HepG2 (cell line): ENCODE data around the gene EMC9. TPM values are rescaled to one million over a fixed set of nuclear protein-coding genes. Genes with fewer than 3 reads are reported as not detected.

ENCODE experiments used
- CC2D1A ChIP-seq: sonication (generic); formaldehyde crosslinking; IDR thresholded peaks from 2 replicates; pipeline ENCODE4 v1.8.1; 2023; ENCODE audit warnings: mild to moderate bottlenecking, missing genetic modification reagents
- ELF1 ChIP-seq: sonication (generic); formaldehyde crosslinking; IDR thresholded peaks from 2 replicates; pipeline ENCODE4 v1.4.0; 2020; ENCODE audit warnings: missing genetic modification reagents
- ETV5 ChIP-seq: IDR thresholded peaks from 2 replicates; pipeline ENCODE4 v1.6.1; 2018; ENCODE audit warnings: missing biosample characterization, missing genetic modification reagents, inconsistent platforms, borderline replicate concordance
- KLF12 ChIP-seq: sonication (generic); formaldehyde crosslinking; IDR thresholded peaks from 2 replicates; pipeline ENCODE4 v1.4.0; 2020; ENCODE audit warnings: missing genetic modification reagents, borderline replicate concordance
- MBD4 ChIP-seq: IDR thresholded peaks from 2 replicates; pipeline ENCODE4 v1.6.1; 2012; ENCODE audit warnings: low read length, inconsistent platforms, borderline replicate concordance
- MYNN ChIP-seq: sonication (generic); formaldehyde crosslinking; IDR thresholded peaks from 2 replicates; pipeline ENCODE4 v1.4.0; 2020; ENCODE audit warnings: mild to moderate bottlenecking, low read depth, missing genetic modification reagents
- ONECUT2 ChIP-seq: sonication (generic); formaldehyde crosslinking; IDR thresholded peaks from 2 replicates; pipeline ENCODE4 v1.4.0; 2020; ENCODE audit warnings: missing genetic modification reagents
- SP4 ChIP-seq: sonication (generic); formaldehyde crosslinking; IDR thresholded peaks from 2 replicates; pipeline ENCODE4 v1.8.1; 2023; ENCODE audit warnings: mild to moderate bottlenecking, missing genetic modification reagents
- TEAD2 ChIP-seq: sonication (generic); formaldehyde crosslinking; IDR thresholded peaks from 2 replicates; pipeline ENCODE4 v1.9.0; 2021; ENCODE audit warnings: missing genetic modification reagents
- XBP1 ChIP-seq: sonication (generic); formaldehyde crosslinking; IDR thresholded peaks from 2 replicates; pipeline ENCODE4 v1.5.0; 2020; ENCODE audit warnings: missing genetic modification reagents
- ZNF331 ChIP-seq: sonication (generic); formaldehyde crosslinking; IDR thresholded peaks from 2 replicates; pipeline ENCODE4 v1.4.0; 2020; ENCODE audit warnings: missing genetic modification reagents
- ZNF335 ChIP-seq: sonication (generic); formaldehyde crosslinking; IDR thresholded peaks from 2 replicates; pipeline ENCODE4 v1.4.0; 2020; ENCODE audit warnings: missing genetic modification reagents
- ZNF530 ChIP-seq: sonication (generic); formaldehyde crosslinking; IDR thresholded peaks from 2 replicates; pipeline ENCODE4 v1.5.0; 2020; ENCODE audit warnings: low read depth, mild to moderate bottlenecking, missing genetic modification reagents
- ZNF549 ChIP-seq: sonication (generic); formaldehyde crosslinking; IDR thresholded peaks from 2 replicates; pipeline ENCODE4 v1.5.0; 2020; ENCODE audit warnings: missing genetic modification reagents
- ZNF879 ChIP-seq: sonication (generic); formaldehyde crosslinking; IDR thresholded peaks from 2 replicates; pipeline ENCODE4 v1.8.1; 2023; ENCODE audit warnings: missing genetic modification reagents
- polyA plus RNA-seq, 8 experiments: library from polyadenylated mRNA; depleted of rRNA in 3 of 8; stranded (reverse) in 7 of 8; unstranded in 1 of 8; fragments of >200 nt; fragmentation: Illumina TruSeq in 4 of 8; extraction: Trizol in 4 of 8; gene quantifications; 2 replicates each; pipeline versions ENCODE4 v1.2.1 to v1.2.3, GENCODE V29; 2011 to 2016; ENCODE audit warnings: low read depth in 4 of 8, missing spikeins in 1 of 8, mixed read lengths in 1 of 8; ENCODE audit not compliant: insufficient read depth in 1 of 8
- total RNA-seq, 5 experiments: library from RNA; depleted of rRNA; stranded (reverse); fragments of >200 nt; fragmentation: Illumina TruSeq; extraction: Trizol; gene quantifications; 2 replicates each; pipeline ENCODE4 v1.2.3, GENCODE V29; 2016; ENCODE audit warnings: low read depth in 1 of 5
- TF ChIP-seq, protein P1 (sequence below): sonication (generic); formaldehyde crosslinking; IDR thresholded peaks from 2 replicates; pipeline ENCODE4 v1.9.0; 2022; ENCODE audit warnings: missing genetic modification reagents, mild to moderate bottlenecking, borderline replicate concordance
- TF ChIP-seq, protein P2 (sequence below): sonication (generic); formaldehyde crosslinking; conservative IDR thresholded peaks from 2 replicates; pipeline ENCODE4 v1.5.0; 2020; ENCODE audit warnings: missing genetic modification reagents
- TF ChIP-seq, protein P3 (sequence below): sonication (generic); formaldehyde crosslinking; IDR thresholded peaks from 2 replicates; pipeline ENCODE4 v1.5.0; 2020; ENCODE audit warnings: missing genetic modification reagents, mild to moderate bottlenecking, borderline replicate concordance
- TF ChIP-seq, protein P4 (sequence below): sonication (generic); formaldehyde crosslinking; IDR thresholded peaks from 2 replicates; pipeline ENCODE4 v1.5.0; 2020; ENCODE audit warnings: missing genetic modification reagents, mild to moderate bottlenecking, borderline replicate concordance
- TF ChIP-seq, protein P5 (sequence below): sonication (generic); formaldehyde crosslinking; IDR thresholded peaks from 2 replicates; pipeline ENCODE4 v1.8.0; 2022; ENCODE audit warnings: missing genetic modification reagents, low read depth, mild to moderate bottlenecking, borderline replicate concordance
- TF ChIP-seq, protein P6 (sequence below): sonication (generic); formaldehyde crosslinking; IDR thresholded peaks from 2 replicates; pipeline ENCODE4 v1.4.0; 2020; ENCODE audit warnings: missing genetic modification reagents

Gene EMC9
- total and polyA plus RNA-seq, 2 of the 13 experiments (the other 11 are each of a cell fraction or from before 2014, with no cell fraction given): 60.5 to 78.7 TPM

DNA sequence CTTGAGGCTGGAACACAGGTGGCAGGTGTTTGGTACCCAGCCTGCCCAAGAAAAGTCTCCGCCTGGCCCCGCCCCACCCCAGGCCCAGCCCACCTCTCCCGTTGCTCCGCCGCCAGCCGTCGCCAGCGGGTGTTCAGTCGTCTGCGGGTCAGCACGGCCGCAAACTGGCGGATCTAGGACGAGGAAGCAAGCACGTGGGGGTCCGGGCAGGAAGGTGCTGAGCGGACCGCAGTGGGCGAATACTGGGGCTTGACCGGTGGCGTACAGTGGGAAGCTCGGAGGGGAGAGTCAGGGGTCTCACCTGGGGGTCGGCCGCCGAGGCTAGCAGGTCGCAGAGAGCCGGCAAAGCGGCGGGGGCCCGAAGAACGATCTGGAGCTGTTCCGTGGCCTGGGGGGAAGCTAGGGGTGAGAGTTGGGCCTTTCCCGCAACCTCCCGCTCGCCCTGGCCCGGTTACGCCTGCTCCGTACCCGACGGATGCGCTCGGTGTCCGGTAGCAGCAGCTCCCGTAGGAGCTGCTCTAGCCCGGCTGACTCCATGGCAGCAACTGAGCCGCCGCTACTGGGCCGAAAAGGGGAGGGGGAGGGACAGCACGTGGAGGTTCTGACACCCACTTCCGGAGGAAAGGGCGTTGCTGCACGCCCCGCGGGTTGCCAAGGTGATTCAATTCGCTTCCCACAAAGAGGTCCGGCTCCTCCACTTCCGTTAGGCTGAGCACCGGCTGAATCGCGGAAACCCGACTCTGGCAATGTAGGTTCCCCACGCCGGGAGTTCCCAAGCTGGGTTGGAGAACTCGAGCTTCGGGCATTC, 47.1 kb upstream of the EMC9 start, which contains the start of gene IPO4 (continued):
- TF ChIP-seq, protein P1, sequence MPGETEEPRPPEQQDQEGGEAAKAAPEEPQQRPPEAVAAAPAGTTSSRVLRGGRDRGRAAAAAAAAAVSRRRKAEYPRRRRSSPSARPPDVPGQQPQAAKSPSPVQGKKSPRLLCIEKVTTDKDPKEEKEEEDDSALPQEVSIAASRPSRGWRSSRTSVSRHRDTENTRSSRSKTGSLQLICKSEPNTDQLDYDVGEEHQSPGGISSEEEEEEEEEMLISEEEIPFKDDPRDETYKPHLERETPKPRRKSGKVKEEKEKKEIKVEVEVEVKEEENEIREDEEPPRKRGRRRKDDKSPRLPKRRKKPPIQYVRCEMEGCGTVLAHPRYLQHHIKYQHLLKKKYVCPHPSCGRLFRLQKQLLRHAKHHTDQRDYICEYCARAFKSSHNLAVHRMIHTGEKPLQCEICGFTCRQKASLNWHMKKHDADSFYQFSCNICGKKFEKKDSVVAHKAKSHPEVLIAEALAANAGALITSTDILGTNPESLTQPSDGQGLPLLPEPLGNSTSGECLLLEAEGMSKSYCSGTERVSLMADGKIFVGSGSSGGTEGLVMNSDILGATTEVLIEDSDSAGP (CRISPR knock-in tag): no peak
- TF ChIP-seq TEAD2: no peak
- TF ChIP-seq XBP1 (CRISPR knock-in tag): peak; percentile 89
- peak; percentile 29; the same call in 1 of the 2 replicates for TF ChIP-seq ZNF549 (CRISPR knock-in tag)
- TF ChIP-seq ZNF530 (CRISPR knock-in tag): no peak
- TF ChIP-seq, protein P2, sequence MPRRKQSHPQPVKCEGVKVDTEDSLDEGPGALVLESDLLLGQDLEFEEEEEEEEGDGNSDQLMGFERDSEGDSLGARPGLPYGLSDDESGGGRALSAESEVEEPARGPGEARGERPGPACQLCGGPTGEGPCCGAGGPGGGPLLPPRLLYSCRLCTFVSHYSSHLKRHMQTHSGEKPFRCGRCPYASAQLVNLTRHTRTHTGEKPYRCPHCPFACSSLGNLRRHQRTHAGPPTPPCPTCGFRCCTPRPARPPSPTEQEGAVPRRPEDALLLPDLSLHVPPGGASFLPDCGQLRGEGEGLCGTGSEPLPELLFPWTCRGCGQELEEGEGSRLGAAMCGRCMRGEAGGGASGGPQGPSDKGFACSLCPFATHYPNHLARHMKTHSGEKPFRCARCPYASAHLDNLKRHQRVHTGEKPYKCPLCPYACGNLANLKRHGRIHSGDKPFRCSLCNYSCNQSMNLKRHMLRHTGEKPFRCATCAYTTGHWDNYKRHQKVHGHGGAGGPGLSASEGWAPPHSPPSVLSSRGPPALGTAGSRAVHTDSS (CRISPR knock-in tag): peak; percentile 98; the same call in 1 of the 2 replicates
- TF ChIP-seq MYNN (CRISPR knock-in tag): peak; percentile 95
- TF ChIP-seq ELF1: peak; percentile 97
- TF ChIP-seq, protein P3, sequence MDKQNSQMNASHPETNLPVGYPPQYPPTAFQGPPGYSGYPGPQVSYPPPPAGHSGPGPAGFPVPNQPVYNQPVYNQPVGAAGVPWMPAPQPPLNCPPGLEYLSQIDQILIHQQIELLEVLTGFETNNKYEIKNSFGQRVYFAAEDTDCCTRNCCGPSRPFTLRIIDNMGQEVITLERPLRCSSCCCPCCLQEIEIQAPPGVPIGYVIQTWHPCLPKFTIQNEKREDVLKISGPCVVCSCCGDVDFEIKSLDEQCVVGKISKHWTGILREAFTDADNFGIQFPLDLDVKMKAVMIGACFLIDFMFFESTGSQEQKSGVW (CRISPR knock-in tag): no peak
- TF ChIP-seq ZNF879 (CRISPR knock-in tag): peak; percentile 65
- TF ChIP-seq, protein P4, sequence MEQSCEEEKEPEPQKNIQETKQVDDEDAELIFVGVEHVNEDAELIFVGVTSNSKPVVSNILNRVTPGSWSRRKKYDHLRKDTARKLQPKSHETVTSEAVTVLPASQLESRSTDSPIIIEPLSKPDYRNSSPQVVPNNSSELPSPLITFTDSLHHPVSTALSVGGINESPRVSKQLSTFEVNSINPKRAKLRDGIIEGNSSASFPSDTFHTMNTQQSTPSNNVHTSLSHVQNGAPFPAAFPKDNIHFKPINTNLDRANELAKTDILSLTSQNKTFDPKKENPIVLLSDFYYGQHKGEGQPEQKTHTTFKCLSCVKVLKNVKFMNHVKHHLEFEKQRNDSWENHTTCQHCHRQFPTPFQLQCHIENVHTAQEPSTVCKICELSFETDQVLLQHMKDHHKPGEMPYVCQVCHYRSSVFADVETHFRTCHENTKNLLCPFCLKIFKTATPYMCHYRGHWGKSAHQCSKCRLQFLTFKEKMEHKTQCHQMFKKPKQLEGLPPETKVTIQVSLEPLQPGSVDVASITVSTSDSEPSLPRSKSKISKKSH (CRISPR knock-in tag): peak; percentile 99
- TF ChIP-seq ONECUT2 (CRISPR knock-in tag): peak; percentile 67
- TF ChIP-seq, protein P5, sequence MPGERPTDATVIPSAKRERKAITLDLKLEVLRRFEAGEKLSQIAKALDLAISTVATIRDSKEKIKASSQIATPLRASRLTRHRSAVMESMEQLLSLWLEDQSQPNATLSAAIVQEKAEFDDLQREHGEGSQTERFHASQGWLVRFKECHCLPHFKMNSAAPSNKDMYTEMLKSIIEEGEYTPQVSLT (CRISPR knock-in tag): no peak
- TF ChIP-seq ETV5 (CRISPR knock-in tag): peak; percentile 100
- TF ChIP-seq, protein P6, sequence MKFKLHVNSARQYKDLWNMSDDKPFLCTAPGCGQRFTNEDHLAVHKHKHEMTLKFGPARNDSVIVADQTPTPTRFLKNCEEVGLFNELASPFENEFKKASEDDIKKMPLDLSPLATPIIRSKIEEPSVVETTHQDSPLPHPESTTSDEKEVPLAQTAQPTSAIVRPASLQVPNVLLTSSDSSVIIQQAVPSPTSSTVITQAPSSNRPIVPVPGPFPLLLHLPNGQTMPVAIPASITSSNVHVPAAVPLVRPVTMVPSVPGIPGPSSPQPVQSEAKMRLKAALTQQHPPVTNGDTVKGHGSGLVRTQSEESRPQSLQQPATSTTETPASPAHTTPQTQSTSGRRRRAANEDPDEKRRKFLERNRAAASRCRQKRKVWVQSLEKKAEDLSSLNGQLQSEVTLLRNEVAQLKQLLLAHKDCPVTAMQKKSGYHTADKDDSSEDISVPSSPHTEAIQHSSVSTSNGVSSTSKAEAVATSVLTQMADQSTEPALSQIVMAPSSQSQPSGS (CRISPR knock-in tag): peak; percentile 98; the same call in 1 of the 2 replicates
- TF ChIP-seq ZNF331 (CRISPR knock-in tag): peak; percentile 99
- peak; percentile 94 for TF ChIP-seq SP4 (CRISPR knock-in tag)
- TF ChIP-seq MBD4: no peak
- peak; percentile 99 for TF ChIP-seq ZNF335 (CRISPR knock-in tag)
- no peak for TF ChIP-seq CC2D1A (CRISPR knock-in tag)
- TF ChIP-seq KLF12: peak; percentile 100
